Measurements from ENCODE around the gene SYAP1.

DNA sequence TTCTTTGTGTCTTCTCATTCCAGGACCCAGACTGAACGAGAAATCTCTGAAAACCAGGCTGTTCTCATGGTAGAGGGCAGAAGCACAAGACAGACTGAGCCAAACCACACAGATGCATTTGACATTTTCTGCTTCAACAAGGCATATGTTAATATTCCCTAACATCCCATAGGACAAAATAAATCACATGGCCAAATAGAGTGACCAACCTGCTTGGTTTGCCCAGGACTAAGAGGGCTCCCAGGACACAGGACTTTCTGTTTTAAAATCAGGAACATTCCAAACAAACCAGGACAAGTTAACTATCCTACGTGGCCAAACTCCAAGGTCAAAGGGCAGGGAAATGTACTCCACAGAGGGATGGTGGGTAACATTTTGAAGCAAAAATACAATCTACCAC is 18.7 kb upstream of the SYAP1 start:
- TF ChIP-seq, protein P1, sequence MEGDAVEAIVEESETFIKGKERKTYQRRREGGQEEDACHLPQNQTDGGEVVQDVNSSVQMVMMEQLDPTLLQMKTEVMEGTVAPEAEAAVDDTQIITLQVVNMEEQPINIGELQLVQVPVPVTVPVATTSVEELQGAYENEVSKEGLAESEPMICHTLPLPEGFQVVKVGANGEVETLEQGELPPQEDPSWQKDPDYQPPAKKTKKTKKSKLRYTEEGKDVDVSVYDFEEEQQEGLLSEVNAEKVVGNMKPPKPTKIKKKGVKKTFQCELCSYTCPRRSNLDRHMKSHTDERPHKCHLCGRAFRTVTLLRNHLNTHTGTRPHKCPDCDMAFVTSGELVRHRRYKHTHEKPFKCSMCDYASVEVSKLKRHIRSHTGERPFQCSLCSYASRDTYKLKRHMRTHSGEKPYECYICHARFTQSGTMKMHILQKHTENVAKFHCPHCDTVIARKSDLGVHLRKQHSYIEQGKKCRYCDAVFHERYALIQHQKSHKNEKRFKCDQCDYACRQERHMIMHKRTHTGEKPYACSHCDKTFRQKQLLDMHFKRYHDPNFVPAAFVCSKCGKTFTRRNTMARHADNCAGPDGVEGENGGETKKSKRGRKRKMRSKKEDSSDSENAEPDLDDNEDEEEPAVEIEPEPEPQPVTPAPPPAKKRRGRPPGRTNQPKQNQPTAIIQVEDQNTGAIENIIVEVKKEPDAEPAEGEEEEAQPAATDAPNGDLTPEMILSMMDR (IDR thresholded peaks at IDR 0.05; ENCODE audit: borderline replicate concordance, extremely low read depth, low read length, poor library complexity, severe bottlenecking), result no peak
- no peak for TF ChIP-seq EZH2 (IDR thresholded peaks at IDR 0.05; ENCODE audit: borderline replicate concordance, low read depth, low read length, severe bottlenecking)
